Mesothelial cell of epicardium (in vitro differentiated cells): ENCODE data around the gene GFRA1. TPM values are rescaled to one million over a fixed set of nuclear protein-coding genes. Genes with fewer than 3 reads are reported as not detected.
"Not testable (repeated sequence)": the region's sequence is repeated elsewhere in the genome, so short reads cannot be mapped to it uniquely, and the experiment has no call there.

Experiments
- DNase-seq, 2 experiments: peaks; one replicate each; pipeline ENCODE4 v3.0.0; 2021; ENCODE audit warnings: low spot score in 2 of 2; ENCODE audit not compliant: unreplicated experiment in 2 of 2
- H3K27ac Mint-ChIP-seq: 2 replicates; pipeline ENCODE4 v1.8.0; 2021; ENCODE audit warnings: mixed read lengths
- H3K27me3 Mint-ChIP-seq: 2 replicates; pipeline ENCODE4 v1.8.0; 2021; ENCODE audit warnings: low read depth, mixed read lengths
- H3K36me3 Mint-ChIP-seq: 2 replicates; pipeline ENCODE4 v1.8.0; 2021; ENCODE audit warnings: mixed read lengths
- H3K4me1 Mint-ChIP-seq: 2 replicates; pipeline ENCODE4 v1.8.0; 2021; ENCODE audit warnings: mixed read lengths
- H3K4me3 Mint-ChIP-seq: 2 replicates; pipeline ENCODE4 v1.8.0; 2021; ENCODE audit warnings: mild to moderate bottlenecking, moderate library complexity, mixed read lengths
- H3K9me3 Mint-ChIP-seq: 2 replicates; pipeline ENCODE4 v1.8.0; 2021; ENCODE audit warnings: mixed read lengths
- CTCF ChIP-seq: fragments of 200-600 bp; sonication (generic); IDR thresholded peaks from one replicate; pipeline ENCODE4 v1.5.0; 2021; ENCODE audit warnings: antibody characterized with exemption; ENCODE audit not compliant: unreplicated experiment
- total RNA-seq: library from RNA; stranded (reverse); gene quantifications from 3 replicates; pipeline ENCODE4 v1.2.1, GENCODE V29; 2021

GFRA1 gene
- total RNA-seq, 1 donor from 2014 or later = 40.8 TPM

- Mint-ChIP-seq H3K27me3 (no peaks in the 10 kb centered on the region), H3K27ac (no peak overlapping the region), H3K36me3 (no peaks in the 10 kb centered on the region), H3K9me3 (no peaks in the 10 kb centered on the region), H3K4me1 (peaks cover 23% of the 10 kb centered on the region), H3K4me3 (no peak overlapping the region)
- no peak for TF ChIP-seq CTCF
- DNase-seq = no peak
These were observed 219.1 kb downstream of the GFRA1 start for GRCh38 chr10:116053910-116054309.

GRCh38 chr10:116053009-116053730 is 219.8 kb downstream of the GFRA1 start:
- H3K4me1 Mint-ChIP-seq = peaks cover 23% of the 10 kb centered on the region
- H3K27ac Mint-ChIP-seq, H3K9me3 Mint-ChIP-seq, H3K4me3 Mint-ChIP-seq, H3K27me3 Mint-ChIP-seq, H3K36me3 Mint-ChIP-seq, DNase-seq: not testable (repeated sequence)

GRCh38 chr10:116052522-116052921 is 220.5 kb downstream of the GFRA1 start:
- H3K27ac Mint-ChIP-seq, H3K4me3 Mint-ChIP-seq, H3K27me3 Mint-ChIP-seq, H3K36me3 Mint-ChIP-seq, H3K9me3 Mint-ChIP-seq, DNase-seq: not testable (repeated sequence)
- peaks cover 26% of the 10 kb centered on the region for H3K4me1 Mint-ChIP-seq

- H3K27me3 Mint-ChIP-seq = peaks cover under 1% of the 10 kb centered on the region
- TF ChIP-seq CTCF = no peak
- DNase-seq = no peak
- no peak overlapping the region for H3K27ac Mint-ChIP-seq
- no peaks in the 10 kb centered on the region for H3K36me3 Mint-ChIP-seq
- peaks cover 16% of the 10 kb centered on the region for H3K4me1 Mint-ChIP-seq
- H3K4me3 Mint-ChIP-seq = no peak overlapping the region
- H3K9me3 Mint-ChIP-seq = no peaks in the 10 kb centered on the region
These were observed 223.1 kb downstream of the GFRA1 start for GRCh38 chr10:116049974-116050304.

GRCh38 chr10:116049158-116049973 is 223.6 kb downstream of the GFRA1 start:
- Mint-ChIP-seq H3K36me3 (no peaks in the 10 kb centered on the region), H3K4me3 (no peak overlapping the region), H3K9me3 (no peaks in the 10 kb centered on the region), H3K27me3 (peaks cover 3% of the 10 kb centered on the region), H3K27ac (no peak overlapping the region), H3K4me1 (peaks cover 12% of the 10 kb centered on the region)
- no peak for DNase-seq
- no peak for TF ChIP-seq CTCF

- Mint-ChIP-seq H3K4me3 (no peak overlapping the region), H3K4me1 (peaks cover 8% of the 10 kb centered on the region), H3K9me3 (peaks cover 15% of the 10 kb centered on the region), H3K27me3 (peaks cover 3% of the 10 kb centered on the region), H3K27ac (no peak overlapping the region), H3K36me3 (no peaks in the 10 kb centered on the region)
- no peak for TF ChIP-seq CTCF
- no peak for DNase-seq
These were observed 227.3 kb downstream of the GFRA1 start for GRCh38 chr10:116045366-116046356.
